ENCODE data around the gene LRRC4C. TPM values are rescaled to one million over a fixed set of nuclear protein-coding genes. Genes with fewer than 3 reads are reported as not detected.

LRRC4C gene
- total and polyA plus RNA-seq, 2 donors (not counting 1 experiment from before 2014, with no cell fraction given), result under 0.01 to 0.02 TPM

GRCh38 chr11:41058138-41058537 lies 401.3 kb downstream of the LRRC4C start:
- no peaks in the 10 kb centered on the region for H3K9me3 ChIP-seq (ENCODE audit: control insufficient read depth, insufficient read depth, low read depth, low read length)
- H3K79me2 ChIP-seq (ENCODE audit: control insufficient read depth, insufficient read depth, low read length), result no peaks in the 10 kb centered on the region
- H3K36me3 ChIP-seq (ENCODE audit: control insufficient read depth, insufficient read depth, low read length), result no peaks in the 10 kb centered on the region
- no peaks in the 10 kb centered on the region for H4K20me1 ChIP-seq (ENCODE audit: control insufficient read depth, extremely low read depth, insufficient read depth, low read length)
- no peak overlapping the region for H2AFZ ChIP-seq (ENCODE audit: low read length)
- DNase-seq (ENCODE audit: low read depth in 2 of 2), result no peak
- H3K4me2 ChIP-seq (ENCODE audit: extremely low read depth, insufficient read depth, low read length), result no peak overlapping the region
- no peaks in the 10 kb centered on the region for H3K27me3 ChIP-seq (ENCODE audit: control insufficient read depth, insufficient read depth, low read length)
- H3K4me3 ChIP-seq (replicated peaks in 1 of 4; ENCODE audit: control extremely low read depth in 1 of 4, insufficient read depth in 1 of 4, low read depth in 3 of 4, low read length in 4 of 4), result no peak overlapping the region
- H3K27ac ChIP-seq (ENCODE audit: insufficient read depth, low read length), result no peak overlapping the region
- H3K9ac ChIP-seq (ENCODE audit: insufficient read depth, low read length), result no peak overlapping the region
- no peak for TF ChIP-seq CTCF (conservative IDR thresholded peaks at IDR 0.05 in 1 of 2, IDR thresholded peaks at IDR 0.05 in 1 of 2; ENCODE audit: low read depth in 1 of 2, low read length in 2 of 2)
- TF ChIP-seq EZH2 (IDR thresholded peaks at IDR 0.05; ENCODE audit: low read length, missing control alignments), result no peak
- no peaks in the 10 kb centered on the region for H3K4me1 ChIP-seq (ENCODE audit: control insufficient read depth, extremely low read depth, insufficient read depth, low read length)

DNA sequence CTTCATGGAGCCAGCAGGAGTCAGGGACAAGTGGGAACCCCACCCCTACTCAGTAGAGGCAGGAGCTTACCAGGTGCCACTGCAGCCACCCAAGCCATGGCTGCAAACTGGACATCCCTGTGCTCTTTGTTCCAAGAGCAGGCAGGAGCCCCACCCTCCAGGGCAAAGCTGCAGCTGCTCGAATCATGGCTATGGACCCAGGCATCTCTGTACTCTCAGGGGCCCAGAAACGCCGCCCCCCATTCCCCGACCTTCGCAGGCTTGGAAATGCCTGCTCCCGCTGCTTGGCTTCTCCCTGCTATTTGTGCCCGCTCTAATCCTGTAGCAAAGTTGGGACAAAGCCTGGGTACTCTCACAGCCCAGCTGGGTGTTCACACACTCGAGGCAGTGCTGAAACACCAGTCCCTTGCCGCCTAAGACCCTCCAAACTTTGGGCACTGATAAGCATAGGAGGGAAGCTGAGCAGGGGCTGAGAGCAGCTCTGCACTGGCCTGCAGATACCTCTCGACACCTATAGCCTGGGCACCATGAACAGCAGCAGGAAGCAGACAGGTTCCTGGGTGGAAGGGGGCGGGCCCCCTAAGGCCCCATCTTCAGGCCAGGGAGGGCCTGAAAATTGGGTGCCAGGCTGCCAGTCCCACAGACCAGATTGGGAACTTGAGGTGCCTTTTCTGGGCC lies 402.4 kb downstream of the LRRC4C start:
- DNase-seq (ENCODE audit: low read depth in 2 of 2), result no peak
- Histone ChIP-seq H3K4me3 (replicated peaks in 1 of 4; ENCODE audit: control extremely low read depth in 1 of 4, insufficient read depth in 1 of 4, low read depth in 3 of 4, low read length in 4 of 4) (no peak overlapping the region), H2AFZ (ENCODE audit: low read length) (no peak overlapping the region), H3K27me3 (ENCODE audit: control insufficient read depth, insufficient read depth, low read length) (no peaks in the 10 kb centered on the region), H3K36me3 (ENCODE audit: control insufficient read depth, insufficient read depth, low read length) (no peaks in the 10 kb centered on the region), H4K20me1 (ENCODE audit: control insufficient read depth, extremely low read depth, insufficient read depth, low read length) (no peaks in the 10 kb centered on the region), H3K9ac (ENCODE audit: insufficient read depth, low read length) (no peak overlapping the region), H3K4me1 (ENCODE audit: control insufficient read depth, extremely low read depth, insufficient read depth, low read length) (no peaks in the 10 kb centered on the region), H3K79me2 (ENCODE audit: control insufficient read depth, insufficient read depth, low read length) (no peaks in the 10 kb centered on the region), H3K9me3 (ENCODE audit: control insufficient read depth, insufficient read depth, low read depth, low read length) (no peaks in the 10 kb centered on the region), H3K27ac (ENCODE audit: insufficient read depth, low read length) (no peak overlapping the region), H3K4me2 (ENCODE audit: extremely low read depth, insufficient read depth, low read length) (no peak overlapping the region)
- TF ChIP-seq EZH2 (IDR thresholded peaks at IDR 0.05; ENCODE audit: low read length, missing control alignments), result no peak
- no peak for TF ChIP-seq CTCF (conservative IDR thresholded peaks at IDR 0.05 in 1 of 2, IDR thresholded peaks at IDR 0.05 in 1 of 2; ENCODE audit: low read depth in 1 of 2, low read length in 2 of 2)

DNA sequence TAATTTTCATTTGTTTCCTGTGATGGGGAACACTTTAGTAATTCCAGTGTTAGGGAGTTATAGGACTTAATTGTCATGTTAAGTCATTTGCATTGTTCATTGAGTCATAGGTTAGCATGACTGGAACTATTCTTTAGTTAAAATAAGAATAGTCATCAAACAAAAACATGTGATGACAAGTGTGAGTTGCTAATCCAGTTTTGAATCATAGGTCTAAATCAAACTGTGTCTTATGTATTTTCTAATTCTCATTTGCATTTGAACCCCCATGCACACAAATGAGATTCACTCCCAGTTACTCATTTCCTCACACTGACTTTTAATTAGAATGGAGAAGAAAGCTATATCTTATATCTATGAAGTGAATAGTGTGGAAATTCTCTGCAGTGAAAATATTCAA lies 405.6 kb downstream of the LRRC4C start:
- Histone ChIP-seq H3K27ac (ENCODE audit: insufficient read depth, low read length) (no peak overlapping the region), H3K27me3 (ENCODE audit: control insufficient read depth, insufficient read depth, low read length) (no peaks in the 10 kb centered on the region), H3K36me3 (ENCODE audit: control insufficient read depth, insufficient read depth, low read length) (no peaks in the 10 kb centered on the region), H3K4me2 (ENCODE audit: extremely low read depth, insufficient read depth, low read length) (no peak overlapping the region), H2AFZ (ENCODE audit: low read length) (no peak overlapping the region), H3K9ac (ENCODE audit: insufficient read depth, low read length) (no peak overlapping the region), H3K79me2 (ENCODE audit: control insufficient read depth, insufficient read depth, low read length) (no peaks in the 10 kb centered on the region), H3K4me3 (replicated peaks in 1 of 4; ENCODE audit: control extremely low read depth in 1 of 4, insufficient read depth in 1 of 4, low read depth in 3 of 4, low read length in 4 of 4) (no peak overlapping the region), H3K9me3 (ENCODE audit: control insufficient read depth, insufficient read depth, low read depth, low read length) (no peaks in the 10 kb centered on the region), H4K20me1 (ENCODE audit: control insufficient read depth, extremely low read depth, insufficient read depth, low read length) (no peaks in the 10 kb centered on the region), H3K4me1 (ENCODE audit: control insufficient read depth, extremely low read depth, insufficient read depth, low read length) (no peaks in the 10 kb centered on the region)
- DNase-seq (ENCODE audit: low read depth in 2 of 2), result no peak
- no peak for TF ChIP-seq EZH2 (IDR thresholded peaks at IDR 0.05; ENCODE audit: low read length, missing control alignments)
- TF ChIP-seq CTCF (conservative IDR thresholded peaks at IDR 0.05 in 1 of 2, IDR thresholded peaks at IDR 0.05 in 1 of 2; ENCODE audit: low read depth in 1 of 2, low read length in 2 of 2), result no peak

Data from fibroblast of lung (primary cell).